ENCODE measurements around the gene C6orf62. TPM values are rescaled to one million over a fixed set of nuclear protein-coding genes. Genes with fewer than 3 reads are reported as not detected.
"Not testable (repeated sequence)": the region's sequence is repeated elsewhere in the genome, so short reads cannot be mapped to it uniquely, and the experiment has no call there.

Gene C6orf62
- polyA plus RNA-seq, 1 donor from 2014 or later, result 105 TPM

DNA sequence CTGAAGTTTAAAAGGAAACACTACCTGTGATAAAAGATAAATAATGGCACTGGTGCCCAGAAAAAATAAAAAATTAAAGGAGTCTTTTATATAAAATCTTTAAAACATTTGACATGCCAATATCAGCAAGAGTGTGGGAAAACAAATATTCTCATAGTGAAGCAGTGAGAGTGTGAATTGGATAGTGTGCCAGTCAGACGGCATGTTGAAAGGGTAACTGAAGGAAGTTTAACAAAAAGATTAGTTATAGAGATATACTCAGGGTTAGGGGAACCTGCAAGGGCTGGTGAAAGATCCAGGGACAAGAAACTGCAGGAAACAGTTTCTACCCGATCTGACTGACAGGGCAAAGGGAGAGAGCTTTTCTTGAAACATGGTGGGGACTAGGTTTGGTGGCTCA, 33.5 kb upstream of the C6orf62 start:
- H3K27me3 ChIP-seq (ENCODE audit: insufficient read depth, low read depth, low read length), result no peaks in the 10 kb centered on the region
- H3K9me2 ChIP-seq (ENCODE audit: insufficient read depth, low read length), result no peaks in the 10 kb centered on the region
- H3K79me2 ChIP-seq (replicated peaks; ENCODE audit: insufficient read depth, low read length), result no peaks in the 10 kb centered on the region
- no peaks in the 10 kb centered on the region for H3F3A ChIP-seq (ENCODE audit: insufficient read depth, low read length, poor library complexity, severe bottlenecking)
- H4K20me1 ChIP-seq (ENCODE audit: insufficient read depth), result no peaks in the 10 kb centered on the region
- no peak overlapping the region for H3K4me2 ChIP-seq (ENCODE audit: low read length)
- H3K9ac ChIP-seq (ENCODE audit: low read length), result no peak overlapping the region
- no peaks in the 10 kb centered on the region for H3K9me3 ChIP-seq (ENCODE audit: low read length)
- no peak for TF ChIP-seq POLR2AphosphoS5 (IDR thresholded peaks at IDR 0.05)
- no peak for TF ChIP-seq RAD21 (conservative IDR thresholded peaks at IDR 0.05)
- TF ChIP-seq, protein P1, sequence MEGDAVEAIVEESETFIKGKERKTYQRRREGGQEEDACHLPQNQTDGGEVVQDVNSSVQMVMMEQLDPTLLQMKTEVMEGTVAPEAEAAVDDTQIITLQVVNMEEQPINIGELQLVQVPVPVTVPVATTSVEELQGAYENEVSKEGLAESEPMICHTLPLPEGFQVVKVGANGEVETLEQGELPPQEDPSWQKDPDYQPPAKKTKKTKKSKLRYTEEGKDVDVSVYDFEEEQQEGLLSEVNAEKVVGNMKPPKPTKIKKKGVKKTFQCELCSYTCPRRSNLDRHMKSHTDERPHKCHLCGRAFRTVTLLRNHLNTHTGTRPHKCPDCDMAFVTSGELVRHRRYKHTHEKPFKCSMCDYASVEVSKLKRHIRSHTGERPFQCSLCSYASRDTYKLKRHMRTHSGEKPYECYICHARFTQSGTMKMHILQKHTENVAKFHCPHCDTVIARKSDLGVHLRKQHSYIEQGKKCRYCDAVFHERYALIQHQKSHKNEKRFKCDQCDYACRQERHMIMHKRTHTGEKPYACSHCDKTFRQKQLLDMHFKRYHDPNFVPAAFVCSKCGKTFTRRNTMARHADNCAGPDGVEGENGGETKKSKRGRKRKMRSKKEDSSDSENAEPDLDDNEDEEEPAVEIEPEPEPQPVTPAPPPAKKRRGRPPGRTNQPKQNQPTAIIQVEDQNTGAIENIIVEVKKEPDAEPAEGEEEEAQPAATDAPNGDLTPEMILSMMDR (IDR thresholded peaks at IDR 0.05; ENCODE audit: poor library complexity, severe bottlenecking), result no peak
- TF ChIP-seq SMC3 (conservative IDR thresholded peaks at IDR 0.05; ENCODE audit: poor library complexity), result no peak
- no peak for TF ChIP-seq MXI1 (conservative IDR thresholded peaks at IDR 0.05; ENCODE audit: poor library complexity, severe bottlenecking)
- TF ChIP-seq, protein P2, sequence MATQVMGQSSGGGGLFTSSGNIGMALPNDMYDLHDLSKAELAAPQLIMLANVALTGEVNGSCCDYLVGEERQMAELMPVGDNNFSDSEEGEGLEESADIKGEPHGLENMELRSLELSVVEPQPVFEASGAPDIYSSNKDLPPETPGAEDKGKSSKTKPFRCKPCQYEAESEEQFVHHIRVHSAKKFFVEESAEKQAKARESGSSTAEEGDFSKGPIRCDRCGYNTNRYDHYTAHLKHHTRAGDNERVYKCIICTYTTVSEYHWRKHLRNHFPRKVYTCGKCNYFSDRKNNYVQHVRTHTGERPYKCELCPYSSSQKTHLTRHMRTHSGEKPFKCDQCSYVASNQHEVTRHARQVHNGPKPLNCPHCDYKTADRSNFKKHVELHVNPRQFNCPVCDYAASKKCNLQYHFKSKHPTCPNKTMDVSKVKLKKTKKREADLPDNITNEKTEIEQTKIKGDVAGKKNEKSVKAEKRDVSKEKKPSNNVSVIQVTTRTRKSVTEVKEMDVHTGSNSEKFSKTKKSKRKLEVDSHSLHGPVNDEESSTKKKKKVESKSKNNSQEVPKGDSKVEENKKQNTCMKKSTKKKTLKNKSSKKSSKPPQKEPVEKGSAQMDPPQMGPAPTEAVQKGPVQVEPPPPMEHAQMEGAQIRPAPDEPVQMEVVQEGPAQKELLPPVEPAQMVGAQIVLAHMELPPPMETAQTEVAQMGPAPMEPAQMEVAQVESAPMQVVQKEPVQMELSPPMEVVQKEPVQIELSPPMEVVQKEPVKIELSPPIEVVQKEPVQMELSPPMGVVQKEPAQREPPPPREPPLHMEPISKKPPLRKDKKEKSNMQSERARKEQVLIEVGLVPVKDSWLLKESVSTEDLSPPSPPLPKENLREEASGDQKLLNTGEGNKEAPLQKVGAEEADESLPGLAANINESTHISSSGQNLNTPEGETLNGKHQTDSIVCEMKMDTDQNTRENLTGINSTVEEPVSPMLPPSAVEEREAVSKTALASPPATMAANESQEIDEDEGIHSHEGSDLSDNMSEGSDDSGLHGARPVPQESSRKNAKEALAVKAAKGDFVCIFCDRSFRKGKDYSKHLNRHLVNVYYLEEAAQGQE (IDR thresholded peaks at IDR 0.05; ENCODE audit: borderline replicate concordance), result no peak
- no peak for TF ChIP-seq EP300 (conservative IDR thresholded peaks at IDR 0.05; ENCODE audit: poor library complexity, severe bottlenecking)
- no peak for TF ChIP-seq TAF1 (IDR thresholded peaks at IDR 0.05; ENCODE audit: low read depth)
- TF ChIP-seq EZH2 (IDR thresholded peaks at IDR 0.05; ENCODE audit: borderline replicate concordance, insufficient read depth, low read length, poor library complexity, severe bottlenecking), result no peak
- no peaks in the 10 kb centered on the region for H3K36me3 ChIP-seq (ENCODE audit: insufficient read depth, low read length)
- no peak overlapping the region for H2AFZ ChIP-seq (ENCODE audit: low read depth, low read length)
- H3K27ac ChIP-seq (ENCODE audit: low read length), result no peak overlapping the region
- H3K4me3 ChIP-seq (ENCODE audit: low read length), result no peak overlapping the region

DNA sequence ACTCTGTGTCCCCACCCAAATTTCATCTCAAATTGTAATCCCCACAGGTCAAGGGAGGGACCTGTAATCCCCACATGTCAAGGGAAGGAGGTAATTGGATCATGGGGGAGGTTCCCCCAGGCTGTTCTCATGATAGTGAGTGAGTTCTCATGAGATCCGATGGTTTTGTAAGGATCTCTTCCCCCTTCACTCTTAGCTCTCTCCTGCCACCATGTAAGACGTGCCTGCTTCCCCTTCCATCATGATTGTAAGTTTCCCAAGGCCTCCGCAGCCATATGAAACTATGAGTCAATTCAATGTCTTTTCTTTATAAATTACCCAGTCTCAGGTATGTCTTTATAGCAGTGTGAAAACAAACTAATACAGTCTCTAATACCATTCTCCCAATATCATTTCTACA, 31.9 kb upstream of the C6orf62 start:
- not testable (repeated sequence) for H2AFZ ChIP-seq (ENCODE audit: low read depth, low read length); H3K36me3 ChIP-seq (ENCODE audit: insufficient read depth, low read length); H3K79me2 ChIP-seq (replicated peaks; ENCODE audit: insufficient read depth, low read length); H3K9me3 ChIP-seq (ENCODE audit: low read length); H3K4me3 ChIP-seq (ENCODE audit: low read length); H3K27me3 ChIP-seq (ENCODE audit: insufficient read depth, low read depth, low read length); H3K27ac ChIP-seq (ENCODE audit: low read length); H3F3A ChIP-seq (ENCODE audit: insufficient read depth, low read length, poor library complexity, severe bottlenecking); H3K9ac ChIP-seq (ENCODE audit: low read length); H3K9me2 ChIP-seq (ENCODE audit: insufficient read depth, low read length); H4K20me1 ChIP-seq (ENCODE audit: insufficient read depth); H3K4me2 ChIP-seq (ENCODE audit: low read length)

DNA sequence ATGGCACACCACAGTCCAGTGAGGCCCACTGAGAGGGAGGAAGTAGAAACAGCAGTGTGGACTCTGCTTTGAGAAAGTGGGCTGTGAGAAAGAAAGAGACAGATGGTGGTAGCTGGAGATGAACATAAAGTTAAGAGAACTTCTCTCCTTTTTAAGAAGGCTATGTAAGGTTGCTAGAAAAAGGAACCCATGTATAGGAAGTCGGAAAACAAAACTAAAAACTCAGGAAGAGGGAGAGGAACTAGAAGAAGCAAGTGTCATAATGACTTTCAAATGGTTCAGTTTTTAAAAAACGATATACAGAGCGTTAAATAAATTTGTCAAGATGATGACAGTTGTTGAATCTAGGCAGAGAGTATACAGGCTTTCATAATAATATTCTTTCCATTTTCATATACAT, 30.3 kb upstream of the C6orf62 start:
- H3K79me2 ChIP-seq (replicated peaks; ENCODE audit: insufficient read depth, low read length), result no peaks in the 10 kb centered on the region
- TF ChIP-seq, protein P1 (IDR thresholded peaks at IDR 0.05; ENCODE audit: poor library complexity, severe bottlenecking), result no peak
- TF ChIP-seq EP300 (conservative IDR thresholded peaks at IDR 0.05; ENCODE audit: poor library complexity, severe bottlenecking), result no peak
- TF ChIP-seq EZH2 (IDR thresholded peaks at IDR 0.05; ENCODE audit: borderline replicate concordance, insufficient read depth, low read length, poor library complexity, severe bottlenecking), result no peak
- TF ChIP-seq, protein P2 (IDR thresholded peaks at IDR 0.05; ENCODE audit: borderline replicate concordance), result no peak
- no peak for TF ChIP-seq POLR2AphosphoS5 (IDR thresholded peaks at IDR 0.05)
- TF ChIP-seq TAF1 (IDR thresholded peaks at IDR 0.05; ENCODE audit: low read depth), result no peak
- TF ChIP-seq MXI1 (conservative IDR thresholded peaks at IDR 0.05; ENCODE audit: poor library complexity, severe bottlenecking), result no peak
- H4K20me1 ChIP-seq (ENCODE audit: insufficient read depth), result no peaks in the 10 kb centered on the region
- H3K9ac ChIP-seq (ENCODE audit: low read length), result no peak overlapping the region
- no peaks in the 10 kb centered on the region for H3K9me3 ChIP-seq (ENCODE audit: low read length)
- H3K4me2 ChIP-seq (ENCODE audit: low read length), result no peak overlapping the region
- no peaks in the 10 kb centered on the region for H3K9me2 ChIP-seq (ENCODE audit: insufficient read depth, low read length)
- H3K27ac ChIP-seq (ENCODE audit: low read length), result no peak overlapping the region
- no peak overlapping the region for H2AFZ ChIP-seq (ENCODE audit: low read depth, low read length)
- no peak overlapping the region for H3K4me3 ChIP-seq (ENCODE audit: low read length)
- no peaks in the 10 kb centered on the region for H3K27me3 ChIP-seq (ENCODE audit: insufficient read depth, low read depth, low read length)
- H3F3A ChIP-seq (ENCODE audit: insufficient read depth, low read length, poor library complexity, severe bottlenecking), result no peaks in the 10 kb centered on the region
- no peaks in the 10 kb centered on the region for H3K36me3 ChIP-seq (ENCODE audit: insufficient read depth, low read length)
